ENCODE data around the gene SMG6.
A peak's percentile ranks its signal among the peaks of the same experiment; 100 is the strongest.

Gene SMG6

DNA sequence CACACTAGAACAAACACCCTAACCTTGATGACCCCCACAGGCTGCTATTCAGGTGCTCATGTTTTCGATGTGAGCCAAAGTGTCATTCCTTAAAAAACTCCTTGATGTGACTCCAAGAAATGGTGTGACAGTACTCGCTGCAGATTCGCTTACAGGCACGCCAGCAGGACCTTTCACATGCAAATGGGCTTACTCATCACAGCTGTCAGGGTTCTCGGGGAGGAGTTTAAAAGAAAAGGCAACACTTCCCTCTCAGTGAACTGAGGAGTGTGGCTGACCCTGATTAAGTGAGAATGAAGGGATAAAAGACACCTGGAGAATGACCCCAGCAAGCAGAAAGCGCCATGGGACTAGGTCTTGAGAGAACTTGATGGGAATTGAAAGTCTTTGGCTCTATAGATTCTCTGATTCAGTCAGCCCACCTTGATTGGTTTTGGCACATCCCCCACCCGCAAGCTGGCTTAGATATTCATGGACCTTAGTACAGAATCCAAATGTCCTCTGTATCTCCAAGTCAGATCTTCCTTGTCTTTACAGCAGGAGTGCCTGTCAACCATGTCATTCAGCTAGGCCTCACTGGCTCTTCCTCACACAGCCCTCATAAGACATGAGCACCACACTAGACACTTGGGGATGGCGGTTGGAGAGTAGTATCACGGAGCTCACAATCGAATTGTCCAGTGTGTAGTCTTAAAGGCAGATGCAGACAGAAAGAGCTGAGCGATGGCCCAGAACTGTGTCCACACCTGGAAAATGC lies 166.1 kb downstream of the SMG6 start:
- DNase-seq = no peak

DNA sequence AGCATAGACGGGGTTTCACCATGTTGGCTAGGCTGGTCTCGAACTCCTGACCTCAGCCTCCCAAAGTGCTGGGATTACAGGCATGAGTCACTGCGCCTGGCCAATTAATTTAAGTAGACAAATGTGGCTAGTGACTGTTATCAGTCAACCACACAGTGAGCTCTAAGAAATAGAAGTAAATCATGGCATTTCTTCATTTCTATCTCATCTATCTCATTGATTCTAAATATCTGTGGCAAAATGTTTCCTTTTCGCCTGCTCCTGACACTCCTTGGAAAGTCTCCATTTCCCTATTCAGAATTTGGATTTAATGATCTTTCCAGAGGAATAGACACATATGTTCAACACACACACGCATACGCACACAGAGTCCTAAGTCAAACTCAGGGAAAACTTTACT lies 167.3 kb downstream of the SMG6 start:
- no peak for DNase-seq

DNA sequence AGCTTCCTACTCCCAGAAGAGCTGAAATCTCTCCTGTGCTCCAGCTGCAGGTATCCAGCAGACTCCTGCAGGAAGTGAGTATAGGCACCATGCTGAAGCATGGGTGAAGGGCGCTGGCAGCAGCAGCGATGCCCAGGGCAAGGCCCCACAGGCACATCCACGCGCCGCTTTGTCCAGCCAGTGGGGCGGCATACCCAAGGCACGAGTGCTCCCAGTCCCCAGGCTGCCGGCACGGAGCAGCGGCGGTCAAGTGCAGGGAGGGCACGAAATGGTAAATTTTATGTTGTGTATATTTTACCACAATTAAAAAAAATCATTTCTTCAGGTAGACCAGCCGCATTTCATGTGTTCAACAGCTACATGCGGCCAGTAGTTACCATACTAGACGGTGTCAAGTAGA lies 175.6 kb downstream of the SMG6 start:
- no peak for DNase-seq

DNA sequence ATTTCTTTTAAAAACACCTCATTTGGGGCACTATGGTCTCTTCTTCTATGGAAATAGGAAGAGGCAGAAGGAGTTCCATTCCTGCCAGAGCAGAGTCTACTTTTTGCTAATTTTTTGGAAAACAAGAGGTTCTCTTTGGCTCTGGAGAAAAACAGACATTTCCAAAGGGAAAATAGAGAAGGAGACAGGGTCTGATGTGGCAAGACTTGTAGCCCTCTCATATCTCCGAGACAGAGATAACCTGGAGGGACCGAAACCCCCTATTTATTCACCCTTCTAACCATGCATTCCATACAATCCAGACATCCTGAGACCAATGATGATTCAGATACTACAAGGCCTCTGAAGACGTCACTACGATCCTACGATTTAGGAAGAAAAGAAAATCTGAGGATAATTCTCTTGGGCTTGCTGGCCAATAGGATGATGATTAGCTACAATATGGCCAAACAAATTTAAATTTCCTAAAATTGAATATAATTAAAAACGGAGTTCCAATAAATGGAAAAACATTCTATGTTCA lies 178.5 kb downstream of the SMG6 start:
- DNase-seq = no peak

DNA sequence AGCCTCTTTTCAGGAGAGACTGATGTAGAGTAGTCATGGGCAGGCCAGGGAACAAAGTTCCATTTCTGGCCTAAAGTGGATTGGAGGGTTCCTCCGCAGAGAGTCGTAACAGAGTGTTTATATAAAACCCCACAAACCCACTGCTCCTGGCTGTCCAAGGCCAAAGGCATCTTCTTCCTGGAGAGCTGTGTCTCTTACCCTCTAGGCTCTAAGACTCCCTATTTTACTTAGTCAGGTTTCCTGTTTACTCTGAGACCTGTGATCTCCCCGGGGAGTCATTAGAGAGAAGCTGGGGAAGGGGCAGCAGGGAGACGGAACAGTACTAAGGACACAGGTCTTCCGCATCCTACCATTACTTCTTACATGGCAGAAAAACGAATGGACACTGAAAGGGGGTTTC lies 179.2 kb downstream of the SMG6 start:
- no peak for DNase-seq

DNA sequence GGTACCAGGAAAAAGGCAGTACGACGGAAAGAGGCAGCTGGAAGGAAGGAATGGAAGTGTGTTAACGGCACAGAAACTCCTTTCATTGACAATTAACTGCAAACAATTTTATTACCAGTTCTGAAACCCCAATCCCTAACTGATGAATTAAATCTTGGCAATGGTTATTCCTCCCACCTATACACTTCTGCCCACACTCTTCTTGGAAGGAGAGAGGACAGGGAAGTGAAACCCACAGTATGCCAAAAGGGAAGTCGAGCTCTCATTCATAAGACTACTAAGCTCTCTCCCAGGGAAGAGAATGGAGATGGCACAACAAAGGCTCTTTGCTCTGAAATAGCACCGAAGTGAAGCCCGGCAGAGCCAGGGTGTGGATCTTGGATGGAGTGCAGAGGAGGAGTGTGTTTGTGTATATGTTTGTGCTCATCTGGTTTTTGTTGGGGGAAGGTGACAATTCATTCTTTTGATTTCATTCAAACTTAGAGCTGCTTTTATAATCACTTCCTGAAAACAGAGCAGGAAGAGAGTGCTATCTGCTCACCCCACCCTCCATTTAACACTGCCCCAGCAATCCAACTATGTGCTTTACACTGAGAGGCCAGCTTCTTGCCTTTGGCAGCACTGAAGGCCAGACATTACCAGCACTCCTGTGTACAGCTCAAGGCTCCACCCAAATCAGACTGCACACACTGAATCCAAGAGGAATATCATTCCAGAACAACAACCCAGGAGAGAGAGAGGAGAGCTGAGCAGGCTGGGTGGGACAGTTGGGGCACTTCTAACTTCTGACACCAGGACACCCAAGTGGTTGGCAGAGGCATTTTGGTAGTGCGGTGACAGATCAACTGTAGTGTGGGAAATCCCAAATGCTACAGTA lies 180.0 kb downstream of the SMG6 start:
- DNase-seq = no peak

DNA sequence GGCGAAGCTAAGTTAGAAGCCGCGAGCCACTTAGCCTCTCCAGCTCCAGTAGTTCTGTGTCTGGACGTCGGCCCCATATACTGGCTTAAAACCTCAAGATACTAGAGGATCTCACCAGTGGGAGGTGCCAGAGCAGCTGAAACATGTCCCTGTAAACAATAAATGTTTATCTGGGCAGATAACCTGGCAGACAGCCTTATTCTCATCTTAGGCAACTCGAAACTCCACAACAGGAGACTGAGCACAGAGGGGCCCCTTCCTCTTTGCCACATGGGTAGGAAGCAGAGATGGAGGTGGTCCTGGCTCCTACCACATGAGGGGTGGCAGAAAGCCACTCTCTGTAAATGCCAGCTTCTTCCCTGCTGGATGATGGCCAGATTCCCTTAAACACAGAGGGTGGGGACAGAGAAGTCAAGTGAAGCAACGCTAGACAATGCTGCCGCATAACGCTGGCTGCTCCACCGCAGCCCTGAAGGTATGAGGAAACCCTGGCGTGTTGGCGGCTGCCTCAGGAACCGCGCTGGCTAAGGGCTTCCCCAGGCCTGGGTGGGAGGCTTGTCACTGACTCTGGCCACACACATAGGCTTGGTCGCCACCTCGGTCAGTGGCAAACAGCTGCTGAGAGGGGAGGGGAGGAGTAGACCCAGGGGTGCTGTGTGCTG lies 180.8 kb downstream of the SMG6 start:
- DNase-seq = peak; percentile 50 to 60

DNA sequence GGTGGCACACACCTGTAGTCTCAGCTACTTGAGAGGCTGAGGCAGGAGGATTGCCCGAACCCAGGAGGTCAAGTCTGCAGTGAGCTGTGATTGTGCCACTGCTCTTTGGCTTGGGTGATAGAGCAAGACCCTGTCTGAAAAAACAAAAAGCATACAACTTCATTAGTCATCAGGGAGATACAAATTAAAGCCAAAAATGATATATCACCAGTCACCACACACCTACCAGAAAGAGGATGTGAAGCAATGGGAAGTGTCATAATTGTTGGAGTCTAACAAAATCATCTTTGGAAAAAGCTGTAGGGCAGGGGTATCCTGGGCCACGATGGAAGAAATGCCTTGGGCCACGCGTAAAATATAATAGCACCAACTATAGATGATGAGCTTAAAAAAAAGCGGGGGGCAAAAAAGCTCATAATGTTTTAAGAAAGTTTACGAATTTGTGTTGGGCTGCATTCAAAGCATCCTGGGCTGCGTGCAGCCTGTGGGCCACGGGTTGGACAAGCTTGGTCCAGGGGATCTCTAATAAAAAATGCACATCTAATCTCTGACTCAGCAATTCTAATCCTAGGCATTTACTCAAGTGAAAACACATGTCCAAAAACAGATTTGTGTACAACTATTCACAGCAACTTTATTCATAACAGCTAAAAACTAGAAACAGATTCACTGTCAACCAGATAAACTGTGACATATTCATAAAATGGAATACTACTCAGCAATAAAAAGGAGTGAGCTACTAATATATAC lies 182.8 kb downstream of the SMG6 start:
- no peak for DNase-seq

DNA sequence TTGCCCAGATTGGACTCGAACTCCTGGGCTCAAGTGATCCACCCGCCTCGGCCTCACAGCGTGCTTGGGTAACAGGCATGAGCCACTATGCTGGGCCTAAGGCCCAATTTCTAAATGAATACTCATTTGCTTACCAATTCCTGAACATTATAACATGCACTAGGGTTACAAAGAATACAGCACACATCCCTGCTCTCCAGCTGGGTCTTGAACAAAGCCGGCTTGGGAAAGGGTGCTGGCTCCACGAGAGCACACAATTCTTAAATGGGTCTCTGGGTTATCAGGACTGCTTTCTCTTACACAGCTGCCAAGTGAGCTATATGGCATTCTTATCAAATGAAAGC lies 190.3 kb downstream of the SMG6 start:
- DNase-seq = no peak

DNA sequence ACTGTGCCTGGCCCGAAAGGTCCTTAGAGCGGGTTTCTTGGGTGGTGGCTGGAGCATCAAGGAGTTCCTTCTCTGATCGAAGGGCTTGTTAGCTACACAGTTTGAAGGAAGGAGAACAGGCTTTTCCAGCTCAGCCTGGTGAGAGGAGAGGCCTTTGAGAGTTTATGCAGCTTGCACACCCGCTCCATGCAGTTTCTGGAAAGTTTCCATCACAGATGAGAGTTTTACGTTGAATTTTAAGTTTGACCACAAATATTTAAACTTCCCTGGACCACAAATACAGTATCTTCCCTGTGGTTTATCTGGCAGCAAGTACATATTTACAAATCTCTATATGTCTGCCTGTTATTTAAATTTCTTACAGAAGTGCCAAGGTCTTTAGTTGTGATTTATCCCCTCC lies 191.9 kb downstream of the SMG6 start:
- DNase-seq = no peak

DNA sequence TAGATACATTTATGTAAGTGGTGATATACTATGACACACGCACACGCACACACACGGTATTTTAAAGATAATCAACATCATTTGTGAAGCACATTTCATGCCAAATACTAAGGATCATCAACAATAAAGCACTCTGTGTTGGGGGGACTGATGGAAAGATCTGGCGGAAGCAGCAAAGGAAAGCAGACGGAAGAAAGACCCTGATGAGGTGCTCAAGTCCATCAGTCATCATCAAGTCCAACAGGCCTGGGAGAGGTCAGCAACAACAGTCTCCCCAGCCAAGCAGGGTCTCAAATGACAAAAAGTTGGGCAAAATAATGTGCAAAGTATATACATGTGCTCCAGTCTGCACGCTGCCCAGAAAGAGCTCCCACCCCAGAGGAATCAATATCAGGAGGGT lies 193.1 kb downstream of the SMG6 start:
- DNase-seq = no peak

DNA sequence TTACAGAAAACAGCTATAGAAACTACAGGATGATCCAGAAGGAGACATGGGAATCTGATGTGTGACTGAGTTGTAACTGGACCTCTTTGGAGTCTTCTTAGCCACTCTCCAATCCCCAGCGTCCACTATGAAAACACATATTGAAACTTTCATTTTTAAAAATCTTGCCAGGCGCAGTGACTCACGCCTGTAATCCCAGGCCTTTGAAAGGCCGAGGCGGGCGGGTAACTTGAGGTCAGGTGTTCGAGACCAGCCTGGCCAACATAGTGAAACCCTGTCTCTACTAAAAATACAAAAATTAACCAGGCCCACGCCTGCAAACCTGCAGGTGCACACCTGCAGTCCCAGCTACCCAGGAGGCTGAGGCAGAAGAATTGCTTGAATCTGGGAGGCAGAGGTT lies 195.4 kb downstream of the SMG6 start:
- no peak for DNase-seq

DNA sequence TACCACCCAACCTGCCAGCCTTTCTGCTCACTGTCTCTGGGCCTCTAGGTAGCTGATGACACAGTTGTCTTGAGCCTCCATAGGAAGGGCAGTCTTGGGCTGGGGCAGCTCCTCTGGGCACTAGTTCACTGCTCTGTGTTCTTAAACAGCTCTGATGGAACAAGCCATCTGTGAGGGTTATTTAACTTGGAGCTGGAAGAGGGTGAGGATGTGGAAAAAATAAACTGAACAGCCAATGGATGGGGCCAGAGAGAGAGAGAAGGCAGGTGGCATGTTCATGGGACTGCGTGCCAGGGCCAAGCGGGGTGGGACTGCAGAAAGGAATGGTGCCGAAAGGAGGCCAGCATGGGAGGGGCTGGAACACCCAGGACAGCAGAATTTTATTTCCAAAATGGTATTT lies 196.1 kb downstream of the SMG6 start:
- DNase-seq = no peak

DNA sequence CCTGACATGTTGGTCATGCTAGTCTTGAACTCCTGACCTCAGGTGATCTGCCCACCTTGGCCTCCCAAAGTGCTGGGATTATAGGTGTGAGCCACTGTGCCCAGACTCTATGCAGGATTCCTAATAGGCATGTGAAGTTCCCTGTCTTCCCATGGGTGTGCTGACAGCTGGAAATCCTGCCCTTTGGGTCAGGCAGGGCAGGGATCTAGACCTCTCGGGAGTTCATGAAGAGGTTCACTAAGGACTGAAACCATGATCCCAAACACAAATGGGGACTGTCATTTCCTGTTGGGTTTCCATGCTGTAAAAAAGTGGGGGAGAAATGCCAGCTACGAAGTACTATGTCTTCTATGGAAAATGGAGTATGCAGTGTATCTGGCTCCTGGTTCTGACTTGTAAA lies 196.5 kb downstream of the SMG6 start:
- DNase-seq = no peak

DNA sequence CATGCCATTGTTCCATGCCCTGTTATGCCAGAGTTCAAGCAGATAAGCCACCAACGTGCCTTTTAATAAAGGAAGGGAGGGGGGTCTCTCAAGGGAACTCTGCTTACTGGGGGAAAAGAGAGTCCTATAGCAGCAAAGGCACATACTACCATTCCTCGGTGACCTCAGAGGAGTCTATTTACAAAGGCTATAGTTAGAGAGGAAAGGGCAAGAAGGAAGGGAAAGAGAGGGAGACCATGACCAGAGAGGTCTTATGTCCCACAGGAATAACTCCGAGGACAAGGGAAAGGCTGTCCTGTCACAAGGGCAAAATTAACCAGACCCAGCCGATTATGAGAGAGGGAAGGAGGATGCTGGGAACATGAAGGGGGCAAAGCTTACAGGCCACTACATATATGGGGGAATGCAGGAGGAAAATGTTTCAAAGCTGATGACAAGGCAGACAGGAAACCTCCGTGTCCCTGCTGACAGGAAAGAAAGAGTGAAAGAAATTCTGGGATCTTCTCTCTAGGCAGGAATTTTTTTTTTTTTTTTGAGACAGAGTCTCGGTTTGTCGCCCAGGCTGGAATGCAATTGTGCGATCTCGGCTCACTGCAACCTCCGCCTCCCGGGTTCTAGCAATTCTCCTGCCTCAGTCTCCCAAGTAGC lies 197.2 kb downstream of the SMG6 start:
- no peak for DNase-seq

DNA sequence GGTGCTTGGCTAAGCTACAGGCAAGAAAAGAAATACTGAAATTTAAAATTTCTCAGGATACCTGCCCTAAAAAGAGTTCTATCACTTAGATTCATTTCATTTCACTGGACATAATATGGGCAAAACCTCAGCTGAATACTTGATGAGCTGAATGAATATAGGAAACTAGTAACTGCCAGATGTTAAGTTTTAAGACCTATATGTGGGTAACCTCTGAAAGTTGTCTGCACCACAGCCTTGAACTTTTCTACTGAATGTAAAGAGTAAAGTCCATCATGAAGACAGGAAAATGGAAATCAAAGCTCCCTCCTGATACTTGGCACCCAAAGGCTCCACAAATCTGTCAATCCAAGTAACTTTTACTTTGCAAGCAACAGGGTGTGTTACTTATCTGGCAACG lies 197.9 kb downstream of the SMG6 start:
- no peak for DNase-seq

DNA sequence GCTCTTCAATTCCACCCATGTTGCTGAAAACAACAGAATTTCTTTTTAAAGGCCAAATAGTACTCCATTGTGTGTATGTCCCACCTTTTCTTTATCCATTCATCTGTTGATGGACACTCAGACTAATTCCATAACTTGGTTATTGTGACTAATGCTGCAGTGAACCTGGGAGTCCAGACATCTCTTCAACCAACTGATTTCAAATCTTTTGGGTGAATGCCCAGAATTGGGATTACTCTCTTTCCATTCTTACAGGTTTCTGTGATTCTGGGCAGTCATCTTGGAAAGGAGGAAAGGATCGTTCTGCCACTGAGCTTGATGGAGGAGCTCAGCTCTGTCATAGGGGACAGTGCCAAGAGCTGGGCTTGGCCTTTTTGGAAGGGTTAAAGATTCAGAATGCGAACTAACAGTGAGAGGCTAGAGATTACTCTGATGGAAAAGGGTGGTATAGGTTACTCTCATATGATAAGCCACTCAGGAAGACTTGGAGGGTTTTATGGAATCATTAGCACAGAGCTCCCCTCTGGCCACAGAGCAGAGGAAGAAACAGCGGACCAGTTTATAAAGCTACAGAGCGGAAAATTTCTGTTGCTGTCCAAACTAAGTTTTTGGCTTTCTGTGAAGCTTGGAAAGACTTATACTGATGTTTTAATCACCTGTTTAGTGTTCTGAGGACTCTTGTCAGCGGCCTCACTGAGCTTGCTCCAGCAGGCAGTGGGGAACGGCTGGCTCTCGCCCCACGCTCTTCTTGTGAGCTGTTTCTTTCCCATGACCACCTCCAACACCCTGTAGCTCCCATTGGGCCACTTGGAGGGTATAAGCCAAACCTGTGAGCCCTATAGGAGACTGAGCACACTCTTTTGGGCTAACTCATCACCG lies 200.4 kb downstream of the SMG6 start:
- DNase-seq = no peak

DNA sequence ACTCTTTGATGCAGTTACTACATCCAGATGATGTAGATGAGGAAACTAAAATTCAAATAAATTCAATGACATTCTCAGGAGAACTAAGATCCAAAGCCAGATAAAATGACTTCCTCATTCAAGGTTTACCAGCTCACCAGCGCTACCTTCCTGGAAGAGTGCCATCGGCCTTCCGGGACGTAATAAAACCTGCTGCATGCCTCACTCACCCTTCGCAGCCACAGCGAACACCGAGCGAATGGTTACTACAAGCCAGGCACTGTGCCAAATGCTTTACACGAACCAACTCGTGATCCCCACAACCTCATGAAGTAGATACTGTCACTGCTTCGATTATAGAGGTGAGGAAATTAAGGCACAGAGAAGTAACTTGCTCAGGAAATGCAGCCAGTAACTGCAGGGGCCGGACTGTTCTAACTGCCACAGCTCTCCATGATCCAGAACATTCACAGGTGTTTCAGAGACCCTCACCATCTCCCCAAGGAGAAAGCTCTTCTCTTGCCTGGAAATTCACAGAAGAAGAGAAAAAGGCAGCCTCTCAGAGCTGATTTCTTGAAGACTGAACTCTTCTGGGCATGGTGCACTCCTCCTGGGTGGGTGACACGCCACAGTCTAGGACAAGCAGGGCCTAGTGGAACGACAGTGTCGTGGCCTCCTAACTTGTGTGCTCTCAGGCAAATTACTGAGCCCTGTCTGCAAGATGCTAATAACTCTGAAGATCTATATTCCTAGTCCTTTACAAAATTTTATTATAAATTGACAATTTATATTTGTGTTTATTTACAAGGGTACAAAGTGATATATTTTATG lies 201.9 kb downstream of the SMG6 start:
- peak; percentile 86 to 95 for DNase-seq

DNA sequence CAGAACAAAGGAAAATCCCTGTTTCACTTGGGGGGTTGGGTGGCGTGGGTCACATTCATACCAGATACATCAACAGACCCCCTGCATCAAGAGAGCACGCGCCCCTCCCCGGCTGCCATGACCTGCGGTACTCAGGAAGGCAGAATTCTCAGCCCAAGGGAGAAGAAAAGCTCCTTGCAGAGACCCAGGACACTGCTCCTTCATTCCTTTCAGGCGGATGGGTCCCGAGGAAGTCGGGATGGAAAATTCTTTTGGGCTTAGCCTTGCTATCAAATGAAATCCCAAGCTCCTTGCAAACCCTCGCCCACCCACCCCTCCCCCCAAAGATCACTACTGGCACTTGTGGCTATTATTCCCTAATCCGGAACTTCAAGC lies 208.1 kb downstream of the SMG6 start:
- no peak for DNase-seq

DNA sequence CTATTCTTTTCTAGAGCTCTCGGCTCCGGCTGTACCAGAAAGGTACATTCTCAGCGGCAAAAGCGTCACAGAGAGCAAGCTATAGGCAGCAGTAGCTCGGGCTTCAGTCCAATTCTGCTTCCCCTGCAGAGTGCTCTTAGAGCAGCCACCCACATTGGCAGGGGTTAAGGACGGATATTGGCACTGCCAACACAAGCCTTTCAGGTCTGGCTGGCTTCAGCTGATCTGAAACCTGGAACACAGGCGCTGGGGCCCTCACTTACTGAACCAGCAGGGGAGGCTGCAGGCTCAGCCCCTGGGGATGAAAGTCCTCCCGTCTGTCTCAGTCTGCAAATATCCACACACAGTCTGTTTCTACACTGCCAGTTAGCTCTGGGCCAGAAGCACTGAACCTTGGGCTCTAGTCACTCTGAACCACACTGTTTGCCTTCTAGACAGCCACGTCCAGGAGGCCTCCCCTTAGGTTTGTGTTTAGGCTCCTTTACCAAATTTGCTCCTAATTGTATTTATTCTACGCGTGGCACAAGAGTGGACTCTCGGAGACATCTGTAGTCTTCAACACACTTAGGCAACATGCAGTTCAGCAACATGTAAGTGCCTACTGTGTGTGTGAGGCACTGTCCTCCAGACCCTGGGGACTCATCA lies 208.6 kb downstream of the SMG6 start:
- no peak for DNase-seq
